GM12875 (cell line): ENCODE results near the gene BLNK.

Experiments used
- H3K4me3 ChIP-seq: one replicate; pipeline ENCODE4 v1.5.1; 2011; ENCODE audit warnings: low read depth, low read length, control low read depth
- TF ChIP-seq, protein P1 (sequence below): IDR thresholded peaks from 2 replicates; pipeline ENCODE4 v1.5.1; 2011; ENCODE audit warnings: low read depth, mild to moderate bottlenecking, control low read depth, inconsistent platforms, low read length, moderate library complexity, borderline replicate concordance; ENCODE audit not compliant: insufficient read depth

BLNK gene

DNA sequence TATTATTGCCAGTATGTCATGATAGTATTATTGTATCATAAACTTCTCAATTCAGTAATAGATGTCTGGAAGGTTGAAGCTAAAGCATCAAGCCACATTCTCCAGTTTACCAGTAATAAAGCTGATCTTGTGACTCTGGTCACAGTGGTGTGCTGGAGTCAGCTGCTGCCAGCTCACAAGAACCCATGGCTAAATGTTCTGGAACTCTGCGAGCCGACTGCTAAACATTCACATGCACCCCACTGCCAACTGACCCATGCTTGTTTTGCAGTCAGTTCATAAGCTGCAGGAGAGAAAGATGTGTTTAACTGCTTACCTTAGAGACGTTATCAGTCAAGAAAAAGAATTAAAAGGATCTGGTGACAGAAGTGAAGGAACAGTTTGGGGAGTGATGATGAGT lies 27.0 kb upstream of the BLNK start:
- TF ChIP-seq, protein P1, sequence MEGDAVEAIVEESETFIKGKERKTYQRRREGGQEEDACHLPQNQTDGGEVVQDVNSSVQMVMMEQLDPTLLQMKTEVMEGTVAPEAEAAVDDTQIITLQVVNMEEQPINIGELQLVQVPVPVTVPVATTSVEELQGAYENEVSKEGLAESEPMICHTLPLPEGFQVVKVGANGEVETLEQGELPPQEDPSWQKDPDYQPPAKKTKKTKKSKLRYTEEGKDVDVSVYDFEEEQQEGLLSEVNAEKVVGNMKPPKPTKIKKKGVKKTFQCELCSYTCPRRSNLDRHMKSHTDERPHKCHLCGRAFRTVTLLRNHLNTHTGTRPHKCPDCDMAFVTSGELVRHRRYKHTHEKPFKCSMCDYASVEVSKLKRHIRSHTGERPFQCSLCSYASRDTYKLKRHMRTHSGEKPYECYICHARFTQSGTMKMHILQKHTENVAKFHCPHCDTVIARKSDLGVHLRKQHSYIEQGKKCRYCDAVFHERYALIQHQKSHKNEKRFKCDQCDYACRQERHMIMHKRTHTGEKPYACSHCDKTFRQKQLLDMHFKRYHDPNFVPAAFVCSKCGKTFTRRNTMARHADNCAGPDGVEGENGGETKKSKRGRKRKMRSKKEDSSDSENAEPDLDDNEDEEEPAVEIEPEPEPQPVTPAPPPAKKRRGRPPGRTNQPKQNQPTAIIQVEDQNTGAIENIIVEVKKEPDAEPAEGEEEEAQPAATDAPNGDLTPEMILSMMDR, result no peak

DNA sequence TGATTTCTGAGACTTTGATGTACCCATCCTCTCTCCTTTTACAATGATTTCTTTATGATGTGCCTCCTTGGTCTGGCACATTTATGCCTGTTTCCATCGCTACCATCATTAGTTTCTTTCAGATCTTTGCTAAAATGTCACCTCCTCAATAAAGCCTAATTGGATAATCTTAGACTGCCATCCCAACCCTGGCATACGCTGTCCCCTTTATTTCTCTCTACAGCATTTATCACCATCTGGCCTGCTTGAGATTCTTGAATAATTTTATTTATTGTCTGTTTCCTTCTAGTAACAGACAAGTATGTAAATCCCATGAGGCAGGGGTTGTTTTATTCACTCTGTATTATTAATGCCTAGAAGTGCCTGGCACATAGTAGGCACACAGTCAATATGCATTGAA lies 26.1 kb upstream of the BLNK start:
- H3K4me3 ChIP-seq, result no peak overlapping the region
- TF ChIP-seq, protein P1, result no peak

More for the DNA sequence above, 27.0 kb upstream of the BLNK start:
- no peak overlapping the region for H3K4me3 ChIP-seq

DNA sequence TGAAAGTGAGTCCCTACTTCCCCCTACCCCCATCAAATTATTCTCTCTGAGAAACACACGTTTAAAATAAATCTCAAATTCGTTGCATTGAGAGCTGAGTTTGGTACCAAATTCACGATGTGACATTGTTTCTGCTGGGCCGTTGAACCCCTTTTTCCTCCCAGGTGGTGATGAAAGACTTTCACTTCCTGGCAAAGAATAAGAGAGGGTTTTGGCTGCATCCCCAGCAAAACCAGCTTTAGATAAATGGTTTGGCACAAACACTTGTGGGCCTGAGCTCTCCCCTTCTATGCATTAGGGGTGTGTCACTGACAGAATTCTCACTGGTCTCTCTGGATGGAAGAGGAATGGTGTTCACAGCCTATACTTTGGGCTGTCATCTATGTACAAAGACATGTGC lies 24.1 kb upstream of the BLNK start:
- TF ChIP-seq, protein P1, result no peak
- no peak overlapping the region for H3K4me3 ChIP-seq

DNA sequence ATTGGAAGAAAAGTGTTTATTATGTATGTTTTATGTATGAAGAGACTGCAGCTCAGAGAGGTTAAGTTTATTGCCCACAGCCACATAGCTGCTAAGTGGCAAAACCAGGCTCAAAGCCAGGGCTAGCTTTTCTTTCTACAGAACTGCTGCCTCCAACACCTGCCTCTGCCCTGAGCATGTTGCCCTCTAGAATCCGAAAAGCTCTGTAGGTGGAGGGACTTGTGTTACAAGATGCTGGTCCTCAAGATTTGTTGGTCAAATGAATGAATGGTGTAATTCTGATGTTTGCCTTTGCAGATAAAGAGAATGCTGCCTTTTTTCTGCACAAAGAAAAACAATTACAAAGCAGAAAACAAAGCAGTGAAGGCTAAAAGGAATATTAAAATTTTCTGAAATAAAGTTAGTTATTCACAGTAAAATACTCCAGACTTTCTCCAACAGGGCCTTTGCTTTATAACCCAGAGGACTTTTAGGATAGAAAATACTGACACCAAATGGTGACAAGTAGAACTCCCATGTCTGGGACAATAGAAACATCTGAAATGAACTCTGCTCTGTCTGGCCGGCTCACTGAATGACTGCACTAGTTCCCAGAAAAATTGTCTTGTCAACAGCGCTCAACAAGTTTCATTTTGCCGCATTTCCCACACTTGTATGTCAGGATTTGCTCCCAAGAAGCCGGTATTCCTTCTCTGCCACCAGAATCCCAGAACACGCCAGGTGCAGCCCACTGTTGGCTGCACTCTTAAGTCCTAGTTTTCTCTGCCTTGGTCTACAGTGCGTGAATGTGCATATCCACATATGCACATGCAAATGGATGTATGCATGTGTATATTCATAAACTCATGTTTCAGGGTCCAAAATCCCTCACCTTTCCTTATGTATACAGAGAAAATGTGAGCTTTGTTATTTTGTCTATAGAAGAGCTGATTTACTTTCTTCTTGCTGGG lies 21.9 kb upstream of the BLNK start:
- H3K4me3 ChIP-seq, result no peak overlapping the region
- TF ChIP-seq, protein P1, result peak; percentile 52; the same call in 1 of the 2 replicates

DNA sequence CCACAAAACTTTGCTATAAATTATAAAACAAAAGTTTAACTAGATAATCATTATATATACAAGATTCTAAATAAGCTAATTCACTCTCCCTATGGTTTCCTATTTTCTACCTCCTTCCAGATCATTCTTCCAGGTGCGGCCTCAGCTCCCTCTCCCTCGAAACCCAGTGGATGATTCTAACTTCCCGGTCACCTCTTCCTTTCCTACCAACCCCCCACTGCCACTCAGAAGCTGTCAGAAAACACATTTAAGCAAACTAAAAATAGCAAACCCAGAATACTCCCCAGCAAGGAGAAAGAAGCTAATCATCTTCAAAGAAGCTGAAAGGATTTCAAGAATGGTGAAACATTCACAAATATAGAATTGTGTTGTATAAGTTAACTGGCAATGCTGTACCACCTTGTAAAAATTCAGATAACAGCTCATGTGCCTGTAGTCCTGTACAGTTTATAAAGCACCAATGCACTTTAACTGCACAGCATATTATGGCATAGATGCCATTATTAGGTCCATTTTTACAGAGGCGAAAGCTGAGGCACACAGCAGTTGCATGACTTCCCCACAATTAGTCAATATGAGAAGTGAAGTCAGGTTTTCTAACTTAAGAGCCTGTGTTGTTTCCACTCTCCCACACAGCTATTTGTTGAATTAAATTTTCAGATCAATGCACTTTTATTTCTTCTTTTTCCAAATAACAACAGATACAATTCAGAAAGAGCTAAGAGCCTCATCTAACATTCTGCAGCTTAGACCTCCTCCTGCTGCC lies 19.2 kb upstream of the BLNK start:
- H3K4me3 ChIP-seq, result no peak overlapping the region
- TF ChIP-seq, protein P1, result no peak

DNA sequence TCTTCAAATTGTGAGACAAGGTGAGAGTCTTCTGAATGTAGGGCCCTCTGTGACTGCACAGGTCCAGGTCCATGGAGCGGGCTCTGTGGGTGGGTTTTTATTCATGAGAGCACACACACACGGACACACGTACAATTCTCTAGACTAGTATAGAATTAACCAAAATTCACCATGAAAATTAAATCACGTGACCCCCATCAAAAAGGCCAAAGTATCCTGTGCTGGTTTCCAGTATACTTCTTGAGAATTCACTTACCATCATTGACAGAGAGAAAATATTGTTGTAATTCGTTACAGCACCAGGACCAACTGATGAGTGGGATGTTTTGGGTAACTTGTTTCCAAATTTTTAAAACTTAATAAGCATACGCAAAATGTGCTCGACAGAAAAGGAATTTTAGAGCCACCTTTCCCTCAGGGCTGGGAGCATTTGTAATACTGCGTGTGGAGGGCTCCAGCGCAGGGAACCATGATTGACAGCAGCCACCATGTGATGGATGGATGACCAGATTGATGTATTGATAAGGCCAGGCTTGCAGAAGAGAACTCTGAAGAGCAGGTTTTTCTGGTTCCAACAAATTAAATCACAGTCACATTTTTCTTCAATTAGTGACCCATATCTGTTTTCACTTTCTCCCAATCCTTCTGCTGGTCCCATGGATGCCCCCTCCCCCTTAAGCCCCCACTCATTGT lies 18.0 kb upstream of the BLNK start:
- TF ChIP-seq, protein P1, result no peak
- no peak overlapping the region for H3K4me3 ChIP-seq
